ENCODE results near the gene GABRA4.

GABRA4 gene

GRCh38 chr4:46979283-46979682, 14.1 kb downstream of the GABRA4 start:
- no peak for TF ChIP-seq ZNF433 (tag by site-specific recombination; IDR thresholded peaks at IDR 0.05; ENCODE audit: low read depth)
- TF ChIP-seq PBX3 (CRISPR knock-in tag; IDR thresholded peaks at IDR 0.05) = no peak
- TF ChIP-seq ZNF354C (tag by site-specific recombination; IDR thresholded peaks at IDR 0.05; ENCODE audit: borderline replicate concordance, low read depth) = no peak
- no peak for TF ChIP-seq ZNF324 (tag by site-specific recombination; IDR thresholded peaks at IDR 0.05)
- TF ChIP-seq ZNF843 (tag by site-specific recombination; IDR thresholded peaks at IDR 0.05) = no peak
- TF ChIP-seq ZSCAN23 (tag by site-specific recombination; IDR thresholded peaks at IDR 0.05) = no peak
- no peak for TF ChIP-seq ZNF768 (tag by site-specific recombination; IDR thresholded peaks at IDR 0.05)
- no peak for TF ChIP-seq HIC1 (tag by site-specific recombination; IDR thresholded peaks at IDR 0.05)
- no peak for TF ChIP-seq ZNF530 (tag by site-specific recombination; IDR thresholded peaks at IDR 0.05; ENCODE audit: low read depth)
- no peak for TF ChIP-seq SP7 (tag by site-specific recombination; IDR thresholded peaks at IDR 0.05)
- no peak for TF ChIP-seq ZNF555 (tag by site-specific recombination; conservative IDR thresholded peaks at IDR 0.05)
- TF ChIP-seq ZNF366 (tag by site-specific recombination; conservative IDR thresholded peaks at IDR 0.05) = no peak
- no peak for TF ChIP-seq ZNF341 (tag by site-specific recombination; IDR thresholded peaks at IDR 0.05; ENCODE audit: low read depth)
- TF ChIP-seq ZNF174 (tag by site-specific recombination; IDR thresholded peaks at IDR 0.05) = no peak
- TF ChIP-seq GLIS1 (tag by site-specific recombination; IDR thresholded peaks at IDR 0.05) = no peak
- TF ChIP-seq GLIS2 (tag by site-specific recombination; IDR thresholded peaks at IDR 0.05) = no peak
- no peak for TF ChIP-seq ZNF423 (tag by site-specific recombination; IDR thresholded peaks at IDR 0.05)
- TF ChIP-seq ZNF621 (tag by site-specific recombination; IDR thresholded peaks at IDR 0.05) = no peak
- TF ChIP-seq ZNF148 (tag by site-specific recombination; IDR thresholded peaks at IDR 0.05; ENCODE audit: borderline replicate concordance) = no peak
- no peak for TF ChIP-seq ZNF449 (tag by site-specific recombination; IDR thresholded peaks at IDR 0.05)
- H3K9me3 ChIP-seq (ENCODE audit: control insufficient read depth, insufficient read depth, low read depth, low read length) = no peaks in the 10 kb centered on the region
- H3K4me1 ChIP-seq (ENCODE audit: control insufficient read depth, insufficient read depth, low read length) = no peaks in the 10 kb centered on the region
- no peak overlapping the region for H3K27ac ChIP-seq (ENCODE audit: extremely low read depth, low read depth, low read length)
- CTCF ChIA-PET = interaction anchor here (1.0 kb wide), 1 partner anchor 16 kb away, joined by 3 read pairs; no protein-coding TSS in a partner anchor
- no peak overlapping the region for H3K4me3 ChIP-seq (ENCODE audit: low read depth, low read length)
- POLR2A ChIA-PET = no interaction called here
- no peaks in the 10 kb centered on the region for H3K36me3 ChIP-seq (ENCODE audit: control insufficient read depth in 2 of 2, insufficient read depth in 1 of 2, low read length in 2 of 2)
